Stimulated activated CD4-positive, alpha-beta T cell treated with anti-CD3 and anti-CD28 coated beads, Interleukin-4, amount 100 ng/mL, for 4 hours (primary cell): ENCODE measurements around the gene PTPN23.

ENCODE experiments used
- DNase-seq, 2 experiments: peaks; one replicate each; pipeline ENCODE4 v3.0.0-alpha.2; 2020

Gene PTPN23

GRCh38 chr3:47376393-47376792, 4.4 kb upstream of the PTPN23 start:
- no peak for DNase-seq

DNA sequence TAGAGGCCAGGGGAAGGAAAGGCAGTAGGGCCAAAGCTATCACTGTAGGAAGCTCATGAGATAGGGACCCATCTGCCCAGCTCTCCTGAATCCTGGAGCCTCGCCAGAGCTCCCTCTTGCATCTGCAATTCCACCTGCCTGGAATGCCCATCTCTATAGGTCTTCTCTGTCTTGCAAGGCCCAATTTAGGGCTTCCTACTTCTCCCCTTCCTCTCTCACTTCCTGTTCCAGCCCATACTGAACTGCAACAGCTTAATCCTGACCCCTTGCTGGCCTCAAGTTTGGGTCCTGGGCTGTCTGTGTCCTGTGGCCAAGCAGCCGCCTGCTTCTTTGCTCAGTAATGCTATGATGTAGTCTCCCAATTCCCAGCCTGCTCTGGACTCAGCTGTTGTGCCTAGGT, 3.6 kb upstream of the PTPN23 start:
- no peak for DNase-seq

- no peak for DNase-seq
Observed at GRCh38 chr3:47378869-47379268, 2.0 kb upstream of the PTPN23 start.

- no peak for DNase-seq
Observed at GRCh38 chr3:47379411-47379899, 1.4 kb upstream of the PTPN23 start.

DNA sequence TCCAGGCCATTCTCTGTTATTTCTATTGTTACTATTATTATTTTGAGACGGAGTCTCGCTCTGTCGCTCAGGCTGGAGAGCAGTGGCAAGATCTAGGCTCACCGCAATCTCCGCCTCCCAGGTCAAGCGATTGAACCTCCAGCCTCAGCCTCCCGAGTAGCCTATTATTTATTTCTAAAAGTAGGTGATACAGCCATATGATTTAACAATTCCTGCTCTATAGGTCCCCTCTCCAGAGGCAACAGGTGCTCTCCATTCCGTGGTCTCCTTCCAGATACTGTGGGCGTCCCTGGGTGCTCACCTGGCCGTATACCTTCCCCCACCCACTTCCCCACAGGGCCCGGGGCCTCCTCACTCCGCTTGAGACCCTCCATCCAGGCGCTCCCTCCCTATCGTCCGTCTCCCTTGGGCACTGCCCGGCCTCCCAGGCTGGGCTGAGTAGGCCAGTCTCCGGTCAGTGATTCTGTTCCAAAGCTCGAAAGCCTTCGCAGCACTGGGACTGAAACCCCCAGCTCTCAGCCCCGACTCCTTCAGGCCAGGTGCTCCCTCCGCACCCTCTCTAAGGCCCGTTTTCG, 708 bp upstream of the PTPN23 start:
- DNase-seq: no peak

DNA sequence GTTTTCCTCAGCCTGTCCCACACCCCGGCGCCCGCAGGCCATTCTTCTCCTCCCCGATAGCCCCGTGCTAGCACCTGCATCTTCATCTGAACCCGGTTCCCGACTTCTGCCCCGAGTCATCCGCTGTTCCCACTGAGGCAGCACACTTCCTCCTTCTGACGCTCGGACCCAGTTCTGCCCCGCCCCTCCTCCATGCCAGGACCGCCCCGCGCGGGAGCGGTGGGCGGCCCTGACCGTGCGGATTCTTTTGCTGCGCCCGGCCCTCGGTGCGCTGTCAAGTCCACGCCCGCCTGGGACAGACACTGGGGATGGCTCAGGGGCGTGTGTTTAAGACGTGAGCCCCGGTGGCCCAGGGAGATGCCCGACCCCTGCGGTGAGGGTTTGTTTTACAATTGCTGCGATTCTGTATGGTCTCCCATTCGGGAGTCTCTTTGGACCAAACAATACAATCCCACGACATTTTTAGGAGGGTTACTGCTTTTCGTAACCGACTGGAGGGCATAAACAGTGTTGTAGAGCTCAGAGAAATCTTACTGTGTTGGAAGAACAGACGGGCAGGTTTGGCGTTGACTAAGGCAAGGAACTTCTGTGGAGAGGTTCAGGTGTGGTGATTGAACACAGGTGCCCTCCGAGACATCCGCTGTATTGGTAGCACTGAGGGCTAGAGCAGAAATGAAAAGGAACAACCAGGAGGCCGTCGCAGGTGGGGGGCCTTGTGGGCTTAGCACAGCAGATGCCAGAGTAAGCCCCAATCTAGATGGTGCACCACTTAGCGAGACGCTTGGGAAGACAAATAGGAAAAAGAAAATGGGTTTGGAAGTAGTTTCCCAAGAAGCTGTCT, 716 bp downstream of the PTPN23 start:
- DNase-seq: peak; percentile 62 to 70

- no peak for DNase-seq
Observed at GRCh38 chr3:47384425-47384824, 3.6 kb downstream of the PTPN23 start.

DNA sequence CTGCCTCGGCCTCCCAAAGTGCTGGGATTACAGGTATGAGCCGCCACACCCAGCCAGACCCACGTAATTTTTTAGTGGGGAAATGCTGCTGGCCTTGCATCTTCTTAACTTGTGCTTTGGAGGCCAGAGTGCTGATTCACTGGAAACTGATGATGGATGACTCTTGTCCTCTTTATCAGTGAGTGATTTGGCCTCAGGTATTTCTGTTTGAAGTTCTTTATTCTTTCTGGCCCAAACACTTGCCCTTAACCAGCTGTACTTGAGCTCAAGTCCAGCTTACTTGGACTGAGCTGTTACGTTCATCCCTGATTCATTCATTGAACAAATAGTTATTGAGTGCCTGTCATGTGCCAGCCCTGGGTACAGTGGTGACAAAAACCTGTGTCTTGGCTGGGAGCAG, 4.2 kb downstream of the PTPN23 start:
- no peak for DNase-seq

- no peak for DNase-seq
Observed at GRCh38 chr3:47385796-47386195, 5.0 kb downstream of the PTPN23 start.

GRCh38 chr3:47392933-47393332, 12.1 kb downstream of the PTPN23 start:
- DNase-seq: no peak

- no peak for DNase-seq
Observed at GRCh38 chr3:47394140-47394870, 13.5 kb downstream of the PTPN23 start.

- no peak for DNase-seq
Observed at GRCh38 chr3:47394881-47395280, 14.1 kb downstream of the PTPN23 start.

DNA sequence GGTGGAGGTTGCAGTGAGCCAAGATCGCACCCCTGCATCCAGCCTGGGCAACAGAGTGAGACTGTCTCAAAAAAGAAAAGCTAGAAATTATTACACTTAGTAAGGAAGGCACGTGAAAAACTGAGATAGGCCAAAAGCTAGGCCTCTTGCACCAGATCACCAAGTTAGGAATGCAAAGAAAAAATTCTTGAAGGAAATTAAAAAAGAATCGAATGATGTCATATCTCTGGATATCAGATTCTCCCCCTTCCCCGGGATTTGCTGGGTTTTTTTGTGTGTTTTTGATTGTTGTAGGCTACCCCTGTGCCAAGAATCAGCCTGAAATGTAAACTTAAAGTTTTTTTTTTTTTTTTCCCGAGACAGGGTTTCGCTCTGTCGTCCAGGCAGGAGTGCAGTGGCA, 17.4 kb downstream of the PTPN23 start:
- no peak for DNase-seq

GRCh38 chr3:47399016-47399415, 18.2 kb downstream of the PTPN23 start:
- no peak for DNase-seq

- no peak for DNase-seq
Observed at GRCh38 chr3:47399531-47400270, 18.9 kb downstream of the PTPN23 start.

- no peak for DNase-seq
Observed at GRCh38 chr3:47404431-47404876, 23.6 kb downstream of the PTPN23 start.

DNA sequence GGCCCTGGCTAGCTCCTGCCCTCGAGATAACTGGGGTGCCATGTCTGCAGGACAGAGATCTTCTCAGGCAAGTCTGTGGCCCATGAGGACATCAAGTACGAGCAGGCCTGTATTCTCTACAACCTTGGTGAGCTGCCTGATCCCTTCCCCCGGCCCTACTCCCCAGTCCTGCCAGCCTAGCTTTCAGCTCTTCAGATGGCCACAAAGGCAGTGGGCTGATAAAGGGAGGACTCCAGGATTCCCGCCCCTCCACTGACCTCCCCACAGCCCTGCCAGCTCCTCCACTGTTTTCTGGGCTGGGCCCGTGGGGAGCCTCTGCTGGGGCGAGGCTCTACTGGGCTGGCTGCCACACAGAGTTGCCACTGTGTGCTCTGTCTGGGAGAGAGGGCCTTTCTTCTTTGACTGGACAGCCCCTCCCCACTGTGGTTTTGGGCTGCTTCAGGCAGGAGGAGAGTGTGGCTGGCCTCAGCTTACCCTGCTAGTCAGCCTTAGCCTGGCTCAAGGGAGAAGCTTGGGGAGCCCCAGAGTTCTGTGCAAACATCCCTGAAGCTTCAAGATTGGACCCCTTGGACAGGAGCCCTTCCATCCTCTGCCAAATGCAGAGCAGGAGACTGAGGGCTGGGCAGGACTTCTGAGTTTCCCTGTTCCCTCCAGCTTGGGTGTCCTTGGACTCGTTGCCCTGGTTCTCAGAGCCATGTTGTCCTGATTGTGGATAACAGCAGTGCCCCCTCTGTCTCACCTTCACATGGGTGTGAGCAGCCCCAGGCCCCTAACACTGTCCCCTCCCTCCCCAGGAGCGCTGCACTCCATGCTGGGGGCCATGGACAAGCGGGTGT, 24.4 kb downstream of the PTPN23 start:
- DNase-seq: no peak

- DNase-seq: no peak
Observed at GRCh38 chr3:47405820-47406761, 25.3 kb downstream of the PTPN23 start.

DNA sequence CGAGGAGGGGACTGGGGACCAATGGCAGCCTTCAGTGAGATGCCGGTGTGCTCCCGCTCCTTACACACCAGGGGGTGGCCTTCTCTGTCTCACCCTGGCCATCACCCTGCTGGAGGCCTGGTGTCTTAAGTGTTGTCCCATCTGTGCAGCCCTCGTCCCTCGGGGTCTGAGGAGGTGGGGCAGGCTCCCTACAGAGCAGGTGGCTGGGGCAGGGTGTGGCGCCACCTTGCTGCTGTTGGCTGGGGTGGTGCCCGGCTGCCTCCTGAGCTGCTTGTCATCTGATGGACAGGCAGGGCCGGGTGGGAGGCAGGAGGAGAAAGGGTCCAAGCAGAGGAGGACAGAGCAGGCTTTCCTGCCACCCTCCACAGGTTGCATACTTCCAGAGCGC, 25.9 kb downstream of the PTPN23 start:
- no peak for DNase-seq

DNA sequence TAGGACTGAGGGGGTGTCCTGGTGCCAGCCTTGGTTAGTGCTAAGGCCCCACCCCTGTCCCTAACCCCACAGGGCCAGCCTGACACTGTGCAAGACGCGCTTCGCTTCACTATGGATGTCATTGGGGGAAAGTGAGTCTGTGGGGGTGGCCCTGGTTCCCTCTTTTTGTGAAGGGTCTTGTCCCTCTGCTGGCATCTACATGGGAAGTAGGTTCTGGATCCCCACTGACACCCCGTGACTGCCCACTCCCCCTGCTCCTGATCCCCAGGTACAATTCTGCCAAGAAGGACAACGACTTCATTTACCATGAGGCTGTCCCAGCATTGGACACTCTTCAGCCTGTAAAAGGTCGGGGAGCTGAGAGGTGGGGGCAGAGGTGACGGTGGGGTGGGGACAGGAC, 26.4 kb downstream of the PTPN23 start:
- DNase-seq: no peak
